Keratinocyte (primary cell): Measurements from ENCODE around the gene CD27. TPM values are rescaled to one million over a fixed set of nuclear protein-coding genes. Genes with fewer than 3 reads are reported as not detected.

Source experiments
- DNase-seq: peaks from one replicate; pipeline ENCODE4 v3.0.0-alpha.2; 2011; ENCODE audit warnings: low read depth, missing footprints, low spot score
- FAIRE-seq: peaks from 2 replicates; lab custom pipeline; 2011; peaks lifted over from hg19 to GRCh38; lab: Jason Lieb, UNC
- H2AFZ ChIP-seq: 2 replicates; pipeline ENCODE4 v1.6.0; 2012; ENCODE audit warnings: low read length, control low read depth, inconsistent platforms; ENCODE audit not compliant: control insufficient read depth
- H3K27ac ChIP-seq: 2 replicates; pipeline ENCODE4 v1.5.1; 2011; ENCODE audit warnings: low read length; ENCODE audit not compliant: control insufficient read depth, insufficient read depth
- H3K27me3 ChIP-seq: 3 replicates; pipeline ENCODE4 v1.6.0; 2011; ENCODE audit warnings: low read length; ENCODE audit not compliant: control insufficient read depth, insufficient read depth; ENCODE audit errors: extremely low read depth
- H3K36me3 ChIP-seq, 2 experiments: 2 replicates in 1 of 2; 3 replicates in 1 of 2; pipeline ENCODE4 v1.5.1; 2011; ENCODE audit warnings: low read length in 2 of 2, mild to moderate bottlenecking in 1 of 2; ENCODE audit not compliant: control insufficient read depth in 2 of 2, insufficient read depth in 2 of 2; ENCODE audit errors: extremely low read depth in 1 of 2
- H3K4me1 ChIP-seq: 3 replicates; pipeline ENCODE4 v1.5.1; 2011; ENCODE audit warnings: low read length; ENCODE audit not compliant: control insufficient read depth, insufficient read depth; ENCODE audit errors: extremely low read depth
- H3K4me2 ChIP-seq: 3 replicates; pipeline ENCODE4 v1.6.0; 2011; ENCODE audit warnings: low read depth, low read length; ENCODE audit not compliant: control insufficient read depth, insufficient read depth; ENCODE audit errors: extremely low read depth
- H3K4me3 ChIP-seq, 3 experiments: fragments of 200-600 bp in 1 of 3; sonication (generic) in 1 of 3; 2 replicates in 2 of 3; 3 replicates in 1 of 3; pipeline ENCODE4 v1.5.1; 2011 to 2016; ENCODE audit warnings: low read length in 3 of 3, mild to moderate bottlenecking in 3 of 3, control low read depth in 2 of 3, inconsistent platforms in 1 of 3, low read depth in 1 of 3, mixed read lengths in 1 of 3, mixed run types in 1 of 3, moderate library complexity in 1 of 3; ENCODE audit not compliant: control insufficient read depth in 2 of 3, insufficient read depth in 2 of 3; ENCODE audit errors: extremely low read depth in 1 of 3
- H3K79me2 ChIP-seq: 2 replicates; pipeline ENCODE4 v1.6.0; 2012; ENCODE audit warnings: low read length; ENCODE audit not compliant: control insufficient read depth, insufficient read depth
- H3K9ac ChIP-seq: 3 replicates; pipeline ENCODE4 v1.6.0; 2011; ENCODE audit warnings: low read length; ENCODE audit not compliant: control insufficient read depth, insufficient read depth; ENCODE audit errors: extremely low read depth
- H3K9me1 ChIP-seq: 3 replicates; pipeline ENCODE4 v1.6.0; 2011; ENCODE audit warnings: low read length; ENCODE audit not compliant: control insufficient read depth, insufficient read depth; ENCODE audit errors: extremely low read depth
- H3K9me3 ChIP-seq: 2 replicates; pipeline ENCODE4 v1.5.1; 2012; ENCODE audit warnings: low read depth, low read length; ENCODE audit not compliant: control insufficient read depth
- H4K20me1 ChIP-seq: 3 replicates; pipeline ENCODE4 v1.6.0; 2011; ENCODE audit warnings: low read length; ENCODE audit not compliant: control insufficient read depth, insufficient read depth; ENCODE audit errors: extremely low read depth
- EZH2 ChIP-seq: IDR thresholded peaks from one replicate; pipeline ENCODE4 v1.6.1; 2012; ENCODE audit warnings: inconsistent platforms, mild to moderate bottlenecking, low read length, moderate library complexity
- dilution Hi-C: fragments of 300-500 bp; cut with MboI; formaldehyde crosslinking; loops from one replicate; pipeline ENCODE4 v1.7.0; 2020; ENCODE audit warnings: low sequenced_read_pairs; ENCODE audit not compliant: extremely low pct_ligation_motif_present
- polyA plus RNA-seq, 5 experiments: library from polyadenylated mRNA; depleted of rRNA in 3 of 5; stranded (reverse) in 3 of 5; stranded (forward) in 1 of 5; unstranded in 1 of 5; fragments of >200 nt; gene quantifications; 1 replicate in 1 of 5; 2 replicates in 3 of 5; 3 replicates in 1 of 5; pipeline versions ENCODE4 v1.2.1 to v1.2.3, GENCODE V29; 2011 to 2012; ENCODE audit warnings: missing spikeins in 2 of 5, low read depth in 1 of 5, low replicate concordance in 1 of 5
- TF ChIP-seq, protein P1 (sequence below), 3 experiments: IDR thresholded peaks in 1 of 3; conservative IDR thresholded peaks in 1 of 3; optimal IDR thresholded peaks in 1 of 3; 2 replicates in 2 of 3; 3 replicates in 1 of 3; pipeline versions ENCODE3 to v1.5.1; 2011; ENCODE audit warnings: low read length in 3 of 3, mild to moderate bottlenecking in 3 of 3, moderate library complexity in 2 of 3, control low read depth in 1 of 3, inconsistent platforms in 1 of 3; ENCODE audit not compliant: insufficient read depth in 2 of 3; ENCODE audit errors: extremely low read depth in 1 of 3

CD27 gene
- polyA plus RNA-seq, 1 donor (not counting 4 experiments of a cell fraction or from before 2014, with no cell fraction given), result not detected

DNA sequence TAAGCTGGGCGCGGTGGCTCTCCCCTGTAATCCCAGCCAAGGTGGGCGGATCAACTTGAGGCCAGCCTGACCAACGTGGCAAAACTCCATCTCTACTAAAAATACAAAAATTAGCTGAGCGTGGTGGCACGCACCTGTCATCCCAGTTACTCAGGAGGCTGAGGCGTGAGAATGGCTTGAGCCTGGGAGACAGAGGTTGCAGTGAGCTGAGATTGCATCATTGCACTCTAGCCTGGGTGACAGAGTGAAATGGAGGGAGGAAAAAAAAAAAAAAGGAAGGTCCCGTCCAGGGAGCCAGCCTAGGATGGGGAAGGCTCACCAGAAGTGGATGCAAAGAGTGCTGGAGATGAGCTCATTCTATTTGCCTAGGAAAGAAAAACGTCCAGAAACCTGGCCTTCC is 1.9 kb upstream of the CD27 start:
- dilution Hi-C loops, result no loop called here
- DNase-seq, result no peak
- H4K20me1 ChIP-seq, result no peaks in the 10 kb centered on the region
- no peak overlapping the region for H3K27ac ChIP-seq
- H3K9me1 ChIP-seq, result no peaks in the 10 kb centered on the region
- H3K4me3 ChIP-seq, result no peak overlapping the region
- FAIRE-seq, result no peak
- H3K79me2 ChIP-seq, result no peaks in the 10 kb centered on the region
- no peaks in the 10 kb centered on the region for H3K9me3 ChIP-seq
- no peak overlapping the region for H2AFZ ChIP-seq
- no peaks in the 10 kb centered on the region for H3K36me3 ChIP-seq
- TF ChIP-seq EZH2, result no peak
- TF ChIP-seq, protein P1, sequence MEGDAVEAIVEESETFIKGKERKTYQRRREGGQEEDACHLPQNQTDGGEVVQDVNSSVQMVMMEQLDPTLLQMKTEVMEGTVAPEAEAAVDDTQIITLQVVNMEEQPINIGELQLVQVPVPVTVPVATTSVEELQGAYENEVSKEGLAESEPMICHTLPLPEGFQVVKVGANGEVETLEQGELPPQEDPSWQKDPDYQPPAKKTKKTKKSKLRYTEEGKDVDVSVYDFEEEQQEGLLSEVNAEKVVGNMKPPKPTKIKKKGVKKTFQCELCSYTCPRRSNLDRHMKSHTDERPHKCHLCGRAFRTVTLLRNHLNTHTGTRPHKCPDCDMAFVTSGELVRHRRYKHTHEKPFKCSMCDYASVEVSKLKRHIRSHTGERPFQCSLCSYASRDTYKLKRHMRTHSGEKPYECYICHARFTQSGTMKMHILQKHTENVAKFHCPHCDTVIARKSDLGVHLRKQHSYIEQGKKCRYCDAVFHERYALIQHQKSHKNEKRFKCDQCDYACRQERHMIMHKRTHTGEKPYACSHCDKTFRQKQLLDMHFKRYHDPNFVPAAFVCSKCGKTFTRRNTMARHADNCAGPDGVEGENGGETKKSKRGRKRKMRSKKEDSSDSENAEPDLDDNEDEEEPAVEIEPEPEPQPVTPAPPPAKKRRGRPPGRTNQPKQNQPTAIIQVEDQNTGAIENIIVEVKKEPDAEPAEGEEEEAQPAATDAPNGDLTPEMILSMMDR (optimal IDR thresholded peaks at IDR 0.05 in 1 of 3, IDR thresholded peaks at IDR 0.05 in 1 of 3, conservative IDR thresholded peaks at IDR 0.05 in 1 of 3; ENCODE audit: extremely low read depth in 1 of 3, insufficient read depth in 2 of 3, low read length in 3 of 3), result no peak
- H3K4me2 ChIP-seq, result no peak overlapping the region
- H3K9ac ChIP-seq, result no peak overlapping the region
- no peaks in the 10 kb centered on the region for H3K27me3 ChIP-seq
- H3K4me1 ChIP-seq, result no peaks in the 10 kb centered on the region

DNA sequence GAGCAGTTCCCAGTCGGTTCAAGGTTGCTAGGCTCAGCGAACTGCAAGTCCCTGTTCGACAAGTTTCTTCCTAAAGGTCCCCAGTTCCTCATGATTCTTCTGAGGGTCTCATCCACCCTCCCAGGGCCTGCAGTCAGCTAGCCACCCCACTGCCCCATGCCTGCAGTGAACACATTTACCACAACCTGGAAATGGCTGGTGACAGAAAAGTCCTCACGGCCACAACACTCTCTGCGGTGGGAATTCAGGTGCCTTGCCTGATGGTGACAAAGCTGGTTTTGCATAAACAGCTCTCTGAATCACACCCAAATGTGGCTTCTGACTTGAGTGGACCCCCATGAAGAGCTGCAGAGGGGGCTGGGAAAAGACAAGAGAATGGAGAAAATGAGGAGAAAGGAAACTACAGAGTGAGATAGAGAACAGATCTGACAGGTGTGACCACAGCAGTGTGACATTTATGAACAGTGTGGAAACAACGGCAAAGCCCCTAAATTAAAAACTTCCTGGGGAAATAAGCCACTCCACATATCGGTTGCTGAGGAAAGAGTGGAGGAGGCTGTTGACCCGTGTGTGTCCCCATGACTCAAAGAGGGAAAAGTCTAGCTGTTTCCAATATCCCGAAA is 1.3 kb upstream of the CD27 start:
- H3K9me1 ChIP-seq, result no peaks in the 10 kb centered on the region
- H4K20me1 ChIP-seq, result no peaks in the 10 kb centered on the region
- H2AFZ ChIP-seq, result no peak overlapping the region
- H3K4me1 ChIP-seq, result no peaks in the 10 kb centered on the region
- no peaks in the 10 kb centered on the region for H3K9me3 ChIP-seq
- no peaks in the 10 kb centered on the region for H3K79me2 ChIP-seq
- no peaks in the 10 kb centered on the region for H3K36me3 ChIP-seq
- TF ChIP-seq, protein P1 (optimal IDR thresholded peaks at IDR 0.05 in 1 of 3, IDR thresholded peaks at IDR 0.05 in 1 of 3, conservative IDR thresholded peaks at IDR 0.05 in 1 of 3; ENCODE audit: extremely low read depth in 1 of 3, insufficient read depth in 2 of 3, low read length in 3 of 3), result no peak
- no peak for TF ChIP-seq EZH2
- FAIRE-seq (no peak), DNase-seq (no peak)
- H3K4me2 ChIP-seq, result no peak overlapping the region
- H3K27ac ChIP-seq, result no peak overlapping the region
- H3K27me3 ChIP-seq, result no peaks in the 10 kb centered on the region
- H3K9ac ChIP-seq, result no peak overlapping the region
- H3K4me3 ChIP-seq, result no peak overlapping the region
- dilution Hi-C loops, result no loop called here
